ENCODE measurements around the gene GPR132. TPM values are rescaled to one million over a fixed set of nuclear protein-coding genes. Genes with fewer than 3 reads are reported as not detected.
A peak's percentile ranks its signal among the peaks of the same experiment; 100 is the strongest.

GPR132 gene
- total and polyA plus RNA-seq, 2 of the 13 experiments (the other 11 are each of a cell fraction or from before 2014, with no cell fraction given) = not detected

DNA sequence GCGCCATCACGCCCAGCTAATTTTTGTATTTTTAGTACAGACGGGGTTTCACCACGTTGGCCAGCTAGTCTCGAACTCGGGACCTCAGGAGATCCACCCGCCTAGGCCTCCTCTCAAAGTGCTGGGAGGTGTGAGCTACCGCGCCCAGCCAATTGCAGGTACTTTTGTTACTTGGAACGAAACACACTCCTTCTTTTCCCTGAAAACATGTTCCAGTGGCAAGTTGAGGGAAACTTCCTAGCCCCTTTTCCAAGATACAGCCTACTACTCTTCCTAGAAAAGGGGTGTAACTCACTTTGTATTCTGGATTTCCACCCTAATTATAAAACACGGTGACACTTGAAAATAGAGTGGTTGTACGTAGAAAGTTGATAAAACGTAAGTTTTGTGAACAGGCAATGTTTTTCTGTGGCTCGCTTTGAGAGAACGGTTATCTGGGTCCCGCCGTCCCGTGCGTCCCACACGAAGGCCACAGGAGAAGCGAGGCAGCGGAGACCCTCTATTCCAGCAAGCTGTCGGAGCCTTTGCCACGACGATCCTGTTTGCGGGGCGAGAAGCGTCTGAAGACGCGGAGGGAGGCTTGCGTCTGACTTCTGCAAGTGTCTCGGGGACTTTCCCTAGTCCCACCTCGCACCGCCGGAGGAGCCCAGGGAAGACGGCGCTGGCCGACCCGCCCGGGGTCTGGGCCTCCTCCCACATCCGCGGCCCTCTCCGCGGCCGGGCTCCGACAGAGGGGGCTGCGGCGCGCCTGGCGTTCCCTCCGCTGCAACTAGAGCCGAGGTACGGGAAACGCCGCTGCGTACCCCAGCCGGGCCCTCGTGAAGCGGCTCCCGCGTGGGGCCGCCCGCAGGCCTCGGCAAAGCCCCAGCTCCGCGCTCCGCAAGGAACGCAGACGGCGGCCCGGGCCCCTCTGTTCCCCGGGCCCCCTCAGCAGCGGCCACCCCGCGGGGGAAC is 45.1 kb downstream of the GPR132 start (continued):
- TF ChIP-seq, protein P1, sequence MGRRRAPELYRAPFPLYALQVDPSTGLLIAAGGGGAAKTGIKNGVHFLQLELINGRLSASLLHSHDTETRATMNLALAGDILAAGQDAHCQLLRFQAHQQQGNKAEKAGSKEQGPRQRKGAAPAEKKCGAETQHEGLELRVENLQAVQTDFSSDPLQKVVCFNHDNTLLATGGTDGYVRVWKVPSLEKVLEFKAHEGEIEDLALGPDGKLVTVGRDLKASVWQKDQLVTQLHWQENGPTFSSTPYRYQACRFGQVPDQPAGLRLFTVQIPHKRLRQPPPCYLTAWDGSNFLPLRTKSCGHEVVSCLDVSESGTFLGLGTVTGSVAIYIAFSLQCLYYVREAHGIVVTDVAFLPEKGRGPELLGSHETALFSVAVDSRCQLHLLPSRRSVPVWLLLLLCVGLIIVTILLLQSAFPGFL (CRISPR knock-in tag; IDR thresholded peaks at IDR 0.05) = no peak
- TF ChIP-seq POGZ (CRISPR knock-in tag; IDR thresholded peaks at IDR 0.05) (no peak; the same call in 1 of the 2 replicates), TOPORS (CRISPR knock-in tag; IDR thresholded peaks at IDR 0.05) (0 out of 2 replicates have a peak, but pooled peaks have one; percentile 41), SMARCC2 (IDR thresholded peaks at IDR 0.05) (no peak), YY1 (IDR thresholded peaks at IDR 0.05; ENCODE audit: insufficient read depth, insufficient replicate concordance, low read depth, low read length) (no peak), ISX (CRISPR knock-in tag; conservative IDR thresholded peaks at IDR 0.05) (no peak), NAIF1 (CRISPR knock-in tag; IDR thresholded peaks at IDR 0.05; ENCODE audit: borderline replicate concordance) (no peak), ZFY (CRISPR knock-in tag; IDR thresholded peaks at IDR 0.05) (peak; percentile 75; the same call in 1 of the 2 replicates), FOSL1 (CRISPR knock-in tag; IDR thresholded peaks at IDR 0.05; ENCODE audit: borderline replicate concordance) (no peak), ZNF207 (IDR thresholded peaks at IDR 0.05; ENCODE audit: borderline replicate concordance) (no peak), NFYC (CRISPR knock-in tag; IDR thresholded peaks at IDR 0.05) (no peak), GTF2F1 (IDR thresholded peaks at IDR 0.05; ENCODE audit: low read length) (no peak), ZNF782 (CRISPR knock-in tag; IDR thresholded peaks at IDR 0.05; ENCODE audit: borderline replicate concordance) (no peak), PCBP1 (IDR thresholded peaks at IDR 0.05; ENCODE audit: borderline replicate concordance, low read depth, low read length) (no peak), TRIM24 (CRISPR knock-in tag; IDR thresholded peaks at IDR 0.05) (no peak), ZZZ3 (CRISPR knock-in tag; IDR thresholded peaks at IDR 0.05; ENCODE audit: borderline replicate concordance) (no peak), KDM4B (CRISPR knock-in tag; IDR thresholded peaks at IDR 0.05) (no peak), ZBTB7B (CRISPR knock-in tag; IDR thresholded peaks at IDR 0.05) (0 out of 2 replicates have a peak, but pooled peaks have one; percentile 26), NFIB (CRISPR knock-in tag; IDR thresholded peaks at IDR 0.05; ENCODE audit: borderline replicate concordance) (no peak), JUNB (CRISPR knock-in tag; IDR thresholded peaks at IDR 0.05; ENCODE audit: borderline replicate concordance) (no peak)
- TF ChIP-seq, protein P2, sequence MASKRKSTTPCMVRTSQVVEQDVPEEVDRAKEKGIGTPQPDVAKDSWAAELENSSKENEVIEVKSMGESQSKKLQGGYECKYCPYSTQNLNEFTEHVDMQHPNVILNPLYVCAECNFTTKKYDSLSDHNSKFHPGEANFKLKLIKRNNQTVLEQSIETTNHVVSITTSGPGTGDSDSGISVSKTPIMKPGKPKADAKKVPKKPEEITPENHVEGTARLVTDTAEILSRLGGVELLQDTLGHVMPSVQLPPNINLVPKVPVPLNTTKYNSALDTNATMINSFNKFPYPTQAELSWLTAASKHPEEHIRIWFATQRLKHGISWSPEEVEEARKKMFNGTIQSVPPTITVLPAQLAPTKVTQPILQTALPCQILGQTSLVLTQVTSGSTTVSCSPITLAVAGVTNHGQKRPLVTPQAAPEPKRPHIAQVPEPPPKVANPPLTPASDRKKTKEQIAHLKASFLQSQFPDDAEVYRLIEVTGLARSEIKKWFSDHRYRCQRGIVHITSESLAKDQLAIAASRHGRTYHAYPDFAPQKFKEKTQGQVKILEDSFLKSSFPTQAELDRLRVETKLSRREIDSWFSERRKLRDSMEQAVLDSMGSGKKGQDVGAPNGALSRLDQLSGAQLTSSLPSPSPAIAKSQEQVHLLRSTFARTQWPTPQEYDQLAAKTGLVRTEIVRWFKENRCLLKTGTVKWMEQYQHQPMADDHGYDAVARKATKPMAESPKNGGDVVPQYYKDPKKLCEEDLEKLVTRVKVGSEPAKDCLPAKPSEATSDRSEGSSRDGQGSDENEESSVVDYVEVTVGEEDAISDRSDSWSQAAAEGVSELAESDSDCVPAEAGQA (IDR thresholded peaks at IDR 0.05; ENCODE audit: low read depth) = no peak
- TF ChIP-seq, protein P2 (CRISPR knock-in tag; IDR thresholded peaks at IDR 0.05; ENCODE audit: borderline replicate concordance) = no peak

All from HepG2 (cell line).